ENCODE data around the gene RALGAPB.

DNA sequence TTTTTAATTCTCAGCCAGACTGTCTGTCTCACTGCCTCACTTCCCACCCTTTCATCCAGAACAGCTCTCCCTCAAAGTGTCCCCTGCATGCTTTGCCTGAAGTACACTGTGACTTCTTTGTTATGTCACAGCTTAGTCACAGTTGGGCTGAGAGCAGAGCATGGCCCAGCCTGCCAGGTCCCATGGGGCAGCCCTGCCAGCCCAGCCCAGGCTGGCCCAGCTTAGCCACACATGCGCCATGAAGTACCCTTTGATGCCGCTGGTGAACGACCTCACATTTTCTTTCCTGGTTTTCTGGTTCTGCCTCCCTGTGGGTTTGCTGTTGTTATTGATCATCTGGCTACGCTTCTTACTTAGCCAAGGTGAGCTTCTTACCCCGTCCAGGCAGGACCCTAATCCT, 108.4 kb downstream of the RALGAPB start, which contains the start of gene ADIG:
- TF ChIP-seq CTCF (conservative IDR thresholded peaks at IDR 0.05; ENCODE audit: low read depth, low read length) (no peak), EZH2 (IDR thresholded peaks at IDR 0.05; ENCODE audit: low read length, unreplicated experiment) (no peak), EZH2phosphoT487 (IDR thresholded peaks at IDR 0.05; ENCODE audit: borderline replicate concordance, low read length) (no peak)
